ENCODE data around the gene NRXN2.

DNA sequence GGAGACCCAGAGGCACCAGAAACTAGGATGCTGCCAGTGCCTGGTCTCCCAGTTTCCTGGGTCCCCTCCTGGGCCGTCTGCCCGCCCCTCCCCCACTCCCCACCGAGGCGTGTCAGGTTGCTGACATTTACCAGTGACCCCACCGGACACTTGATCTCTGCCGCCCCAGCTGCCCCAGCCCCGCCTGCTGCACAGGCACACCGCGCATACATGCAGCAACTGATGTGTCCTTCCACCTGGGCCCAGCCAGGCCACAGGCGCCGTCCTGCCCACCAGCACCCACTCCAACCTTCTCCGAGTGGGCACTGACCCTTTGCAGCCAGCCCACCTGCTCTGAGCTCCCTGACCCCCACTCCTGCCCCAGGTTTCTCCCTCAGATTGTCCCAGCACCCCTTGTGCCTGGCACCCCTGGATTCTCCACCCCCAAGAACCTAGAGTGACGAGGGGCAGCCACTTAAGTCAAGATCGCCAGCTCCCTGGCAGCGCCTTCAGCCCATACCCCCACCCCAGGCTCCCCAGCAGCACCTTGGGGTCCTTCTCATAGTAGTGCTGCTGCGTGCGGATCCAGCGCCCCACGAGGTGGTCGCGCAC lies 36.2 kb upstream of the NRXN2 start:
- no peak for TF ChIP-seq POLR2A (IDR thresholded peaks at IDR 0.05)
- TF ChIP-seq, protein P1, sequence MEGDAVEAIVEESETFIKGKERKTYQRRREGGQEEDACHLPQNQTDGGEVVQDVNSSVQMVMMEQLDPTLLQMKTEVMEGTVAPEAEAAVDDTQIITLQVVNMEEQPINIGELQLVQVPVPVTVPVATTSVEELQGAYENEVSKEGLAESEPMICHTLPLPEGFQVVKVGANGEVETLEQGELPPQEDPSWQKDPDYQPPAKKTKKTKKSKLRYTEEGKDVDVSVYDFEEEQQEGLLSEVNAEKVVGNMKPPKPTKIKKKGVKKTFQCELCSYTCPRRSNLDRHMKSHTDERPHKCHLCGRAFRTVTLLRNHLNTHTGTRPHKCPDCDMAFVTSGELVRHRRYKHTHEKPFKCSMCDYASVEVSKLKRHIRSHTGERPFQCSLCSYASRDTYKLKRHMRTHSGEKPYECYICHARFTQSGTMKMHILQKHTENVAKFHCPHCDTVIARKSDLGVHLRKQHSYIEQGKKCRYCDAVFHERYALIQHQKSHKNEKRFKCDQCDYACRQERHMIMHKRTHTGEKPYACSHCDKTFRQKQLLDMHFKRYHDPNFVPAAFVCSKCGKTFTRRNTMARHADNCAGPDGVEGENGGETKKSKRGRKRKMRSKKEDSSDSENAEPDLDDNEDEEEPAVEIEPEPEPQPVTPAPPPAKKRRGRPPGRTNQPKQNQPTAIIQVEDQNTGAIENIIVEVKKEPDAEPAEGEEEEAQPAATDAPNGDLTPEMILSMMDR (IDR thresholded peaks at IDR 0.05), result no peak
